Activated CD8-positive, alpha-beta memory T cell treated with anti-CD3 and anti-CD28 coated beads, Interleukin-2, amount 10 ng/mL, durations not matched to agents 7 days and 5 days (primary cell): Measurements from ENCODE around the gene PSMB10. TPM values are rescaled to one million over a fixed set of nuclear protein-coding genes. Genes with fewer than 3 reads are reported as not detected.

ENCODE experiments used
- ATAC-seq: fragments of 150-1000 bp; cut with Tn5 transposase; one replicate; pipeline ENCODE4 v1.10.0; 2021; ENCODE audit warnings: moderate library complexity
- CTCF ChIA-PET: fragments of 350-600 bp; sonication (Branson Sonifier 250); formaldehyde crosslinking; loops from one replicate; lab custom pipeline; 2021; ENCODE audit warnings: antibody characterized with exemption; lab: Charles Lee
- DNase-seq: peaks from one replicate; pipeline ENCODE4 v3.0.0-alpha.2; 2020
- H3K27ac Mint-ChIP-seq: one replicate; pipeline ENCODE4 v1.8.0; 2021; ENCODE audit warnings: mild to moderate bottlenecking, mixed read lengths
- H3K27me3 Mint-ChIP-seq: one replicate; pipeline ENCODE4 v1.8.0; 2021; ENCODE audit warnings: mixed read lengths
- H3K36me3 Mint-ChIP-seq: one replicate; pipeline ENCODE4 v1.8.0; 2021; ENCODE audit warnings: mild to moderate bottlenecking, mixed read lengths
- H3K4me1 Mint-ChIP-seq: one replicate; pipeline ENCODE4 v1.8.0; 2021; ENCODE audit warnings: mixed read lengths
- H3K4me3 Mint-ChIP-seq: one replicate; pipeline ENCODE4 v1.8.0; 2021; ENCODE audit warnings: mild to moderate bottlenecking, moderate library complexity, mixed read lengths
- H3K9me3 Mint-ChIP-seq: one replicate; pipeline ENCODE4 v1.8.0; 2022; ENCODE audit warnings: low read depth, mixed read lengths
- total RNA-seq, 2 experiments: library from RNA; stranded (reverse); gene quantifications; one replicate each; pipeline ENCODE4 v1.2.3, GENCODE V29; 2021

The PSMB10 gene
- total RNA-seq, 2 experiments from 2014 or later, result 250 to 296 TPM

DNA sequence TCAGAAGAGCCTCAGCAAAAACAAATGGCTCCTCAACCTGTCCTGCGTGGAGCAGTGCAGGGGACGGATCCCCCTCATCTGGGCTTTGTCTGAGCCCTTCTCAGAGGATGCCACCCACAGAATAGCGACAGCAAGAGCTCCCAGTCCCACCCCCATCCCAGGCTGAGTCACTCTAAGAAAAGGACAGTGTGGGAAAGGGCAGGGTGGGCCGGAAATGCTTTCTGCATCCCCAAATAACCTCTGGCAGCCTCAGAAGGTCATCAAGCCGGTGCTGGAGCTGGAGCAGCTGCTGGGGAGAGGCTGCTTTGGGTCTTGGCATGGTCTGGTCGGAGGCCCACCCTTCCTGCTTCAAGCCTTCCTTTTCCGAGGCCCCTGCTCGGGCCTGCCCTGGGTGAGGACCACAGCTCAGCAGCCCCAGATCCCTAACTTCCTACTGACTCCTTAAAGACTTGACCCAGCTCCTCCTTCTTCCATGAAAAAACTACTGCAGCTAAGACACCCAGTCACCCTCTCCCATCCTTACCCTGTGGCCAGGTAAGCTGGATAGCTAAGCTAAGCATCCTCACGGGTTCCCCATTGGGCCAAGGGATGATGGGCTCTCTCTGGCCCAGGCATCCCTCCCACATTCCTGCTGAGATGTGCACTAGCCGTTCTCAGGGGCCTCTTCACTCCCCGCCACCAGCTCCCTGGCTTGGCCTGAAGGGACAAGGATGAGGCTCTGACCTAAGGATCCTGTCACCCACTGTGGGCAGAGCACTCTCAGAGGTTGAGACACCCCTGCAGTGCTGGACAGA lies 23.1 kb upstream of the PSMB10 start:
- DNase-seq (no peak), ATAC-seq (no peak)
- Mint-ChIP-seq H3K27me3 (no peaks in the 10 kb centered on the region), H3K4me3 (no peak overlapping the region), H3K27ac (no peak overlapping the region), H3K36me3 (peaks cover 5% of the 10 kb centered on the region), H3K4me1 (no peaks in the 10 kb centered on the region), H3K9me3 (no peaks in the 10 kb centered on the region)
- CTCF ChIA-PET, result no interaction called here

DNA sequence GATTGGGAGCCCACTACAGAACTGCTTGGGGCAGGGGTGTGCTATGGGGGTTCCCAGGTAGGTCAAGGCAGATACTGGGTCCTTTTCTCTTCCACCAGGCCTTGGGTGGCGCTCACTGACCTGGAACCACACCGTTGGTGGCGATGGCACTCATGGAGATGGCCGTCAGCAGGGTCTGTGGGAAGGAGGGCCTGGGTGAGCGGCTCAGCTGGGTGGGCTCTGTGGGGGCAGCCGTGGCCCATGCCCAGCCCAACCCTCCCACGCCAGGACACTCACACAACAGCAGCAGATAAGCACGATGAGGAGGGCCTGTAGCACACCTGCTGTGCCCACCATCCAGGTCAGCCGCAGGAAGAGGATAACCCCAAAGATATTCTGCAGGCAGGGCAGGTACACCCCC lies 21.0 kb upstream of the PSMB10 start:
- ATAC-seq (no peak), DNase-seq (no peak)
- peaks cover 9% of the 10 kb centered on the region for H3K36me3 Mint-ChIP-seq
- no peak overlapping the region for H3K4me3 Mint-ChIP-seq
- H3K4me1 Mint-ChIP-seq, result no peaks in the 10 kb centered on the region
- no peak overlapping the region for H3K27ac Mint-ChIP-seq
- CTCF ChIA-PET, result no interaction called here
- no peaks in the 10 kb centered on the region for H3K9me3 Mint-ChIP-seq
- H3K27me3 Mint-ChIP-seq, result no peaks in the 10 kb centered on the region

DNA sequence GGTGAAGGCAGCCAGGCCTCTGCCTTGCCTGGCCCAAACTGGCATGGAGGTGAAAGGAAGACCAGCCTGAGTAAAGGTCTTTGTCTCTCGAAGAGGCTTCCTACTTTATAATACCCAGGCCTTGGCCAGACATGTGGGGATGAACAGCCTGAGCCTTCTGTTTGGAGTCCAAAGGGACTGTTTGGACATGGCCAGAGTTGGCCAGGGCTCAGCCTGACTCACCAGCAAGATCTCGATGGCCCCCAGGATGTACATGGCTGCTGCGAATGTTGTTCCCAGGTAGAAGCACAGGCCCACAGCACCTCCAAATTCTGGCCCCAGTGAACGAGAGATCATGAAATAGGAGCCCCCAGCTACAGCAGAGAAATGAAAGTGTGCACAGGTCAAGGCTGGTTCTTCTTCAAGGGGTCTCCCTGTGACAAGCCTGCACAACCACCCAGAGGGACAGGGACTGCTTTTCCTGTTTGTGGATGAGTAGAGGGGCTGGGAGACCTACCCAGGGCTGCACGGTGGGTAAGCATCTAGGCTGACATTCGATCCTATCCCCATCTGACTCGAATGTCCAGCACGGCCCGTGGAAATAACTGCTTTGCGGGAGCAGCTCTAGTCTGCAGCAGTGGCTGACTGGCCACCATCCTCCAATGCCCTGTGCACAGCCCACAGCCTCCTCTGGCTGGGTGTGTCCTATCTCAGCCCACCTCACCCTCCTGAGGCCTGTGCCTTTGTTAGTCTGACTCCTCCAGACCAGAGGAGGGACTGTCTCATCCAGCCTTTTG lies 18.0 kb upstream of the PSMB10 start:
- Mint-ChIP-seq H3K4me3 (no peak overlapping the region), H3K9me3 (no peaks in the 10 kb centered on the region), H3K4me1 (peaks cover 4% of the 10 kb centered on the region), H3K27me3 (no peaks in the 10 kb centered on the region), H3K36me3 (peaks cover 12% of the 10 kb centered on the region), H3K27ac (no peak overlapping the region)
- DNase-seq (no peak), ATAC-seq (no peak)
- CTCF ChIA-PET, result interaction anchor here (0.7 to 1.4 kb wide), 3 partner anchors 14 to 71 kb away, joined by 3 to 4 read pairs (median 3); no protein-coding TSS in a partner anchor

DNA sequence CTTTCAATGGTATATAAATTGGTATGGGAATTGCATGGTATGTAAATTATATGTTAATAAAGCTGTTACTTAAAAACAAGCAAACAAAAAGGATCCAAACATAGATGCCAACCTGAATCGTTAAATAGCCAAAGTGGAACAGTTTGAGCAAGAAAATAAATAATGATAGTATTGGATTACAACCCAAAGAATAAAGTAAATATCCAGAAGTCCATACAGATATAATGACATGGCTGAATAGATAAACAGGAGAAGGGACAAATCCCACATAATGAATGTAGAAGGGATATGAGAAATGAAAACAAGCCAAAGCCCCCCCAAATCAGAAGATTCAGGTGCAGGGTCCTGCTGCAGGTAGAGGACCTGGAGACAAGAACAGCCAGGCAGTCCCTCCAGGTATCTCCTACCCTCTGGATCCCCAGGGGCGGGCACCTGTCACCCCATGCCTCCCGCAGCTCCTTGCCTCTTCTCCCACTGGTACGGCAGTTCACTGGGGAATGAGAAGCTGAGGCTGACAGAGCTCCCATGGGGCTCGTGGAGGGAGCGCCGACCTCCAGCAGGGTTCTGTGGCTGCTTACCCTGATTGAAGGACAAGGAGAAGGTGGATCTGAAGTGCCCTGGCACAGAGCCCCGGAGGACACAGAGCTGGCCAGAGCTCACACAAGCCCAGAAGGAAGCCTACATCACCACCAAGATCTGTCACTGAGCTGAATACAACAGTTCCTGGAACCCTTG lies 17.2 kb upstream of the PSMB10 start:
- ATAC-seq (no peak), DNase-seq (no peak)
- no peak overlapping the region for H3K27ac Mint-ChIP-seq
- peaks cover 14% of the 10 kb centered on the region for H3K36me3 Mint-ChIP-seq
- no peaks in the 10 kb centered on the region for H3K9me3 Mint-ChIP-seq
- CTCF ChIA-PET, result interaction anchor here (0.7 to 1.4 kb wide), 4 partner anchors 13 to 87 kb away, joined by 3 to 4 read pairs (median 3); no protein-coding TSS in a partner anchor
- no peak overlapping the region for H3K4me3 Mint-ChIP-seq
- peaks cover 4% of the 10 kb centered on the region for H3K4me1 Mint-ChIP-seq
- no peaks in the 10 kb centered on the region for H3K27me3 Mint-ChIP-seq

DNA sequence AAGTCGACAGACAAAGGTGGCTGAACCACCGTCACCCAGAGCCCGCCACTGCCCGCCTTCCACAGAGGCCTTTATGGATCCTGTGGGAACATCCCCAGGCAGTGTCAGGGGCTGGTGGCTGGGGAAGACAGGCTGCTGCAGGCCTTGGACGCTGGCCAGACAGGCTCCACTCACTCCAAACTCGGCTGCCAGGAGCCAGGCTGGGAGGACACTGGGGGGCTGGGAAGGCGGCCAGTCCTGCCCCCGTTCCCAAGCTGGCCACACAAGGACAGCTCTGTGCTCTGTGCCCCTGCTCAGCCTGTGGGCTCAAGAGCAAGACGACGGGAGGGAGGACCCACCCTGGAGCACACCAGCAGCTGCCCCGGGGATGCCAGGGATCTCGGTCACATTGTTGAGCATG lies 14.8 kb upstream of the PSMB10 start:
- no peak for DNase-seq
- no peak overlapping the region for H3K4me3 Mint-ChIP-seq
- no peak for ATAC-seq
- no peaks in the 10 kb centered on the region for H3K27me3 Mint-ChIP-seq
- H3K36me3 Mint-ChIP-seq, result peaks cover 14% of the 10 kb centered on the region
- H3K9me3 Mint-ChIP-seq, result no peaks in the 10 kb centered on the region
- CTCF ChIA-PET, result interaction anchor here (1.2 kb wide), 1 partner anchor 9 kb away, joined by 3 read pairs; no protein-coding TSS in a partner anchor
- H3K27ac Mint-ChIP-seq, result no peak overlapping the region
- peaks cover 4% of the 10 kb centered on the region for H3K4me1 Mint-ChIP-seq

DNA sequence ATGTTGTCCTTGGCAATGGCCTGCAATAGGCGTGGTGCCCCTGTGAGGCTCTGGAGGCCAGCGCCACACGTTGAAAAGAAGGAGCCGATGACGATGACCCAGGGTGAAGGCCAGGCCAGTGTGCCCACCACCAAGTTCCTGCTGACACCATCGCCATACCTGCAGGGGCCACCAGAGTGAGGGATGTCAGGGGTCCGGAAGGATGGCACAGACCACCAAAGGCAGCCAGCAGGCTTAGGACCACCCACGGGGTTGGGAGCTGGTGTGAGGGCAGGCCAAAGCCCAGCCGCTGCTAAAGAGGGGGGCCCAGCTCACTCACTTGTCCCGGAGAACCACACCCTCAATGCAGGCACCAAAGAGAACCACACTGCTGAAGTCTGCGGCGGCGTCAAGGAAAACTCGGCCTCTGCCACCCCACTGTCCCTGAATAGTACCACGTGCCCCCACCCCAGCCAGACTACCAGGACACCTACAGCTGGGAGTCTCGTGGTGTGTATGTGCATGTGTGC lies 13.7 kb upstream of the PSMB10 start:
- H3K27ac Mint-ChIP-seq, result no peak overlapping the region
- no peaks in the 10 kb centered on the region for H3K27me3 Mint-ChIP-seq
- no peak for ATAC-seq
- H3K4me1 Mint-ChIP-seq, result peaks cover 4% of the 10 kb centered on the region
- no peak overlapping the region for H3K4me3 Mint-ChIP-seq
- H3K36me3 Mint-ChIP-seq, result peaks cover 18% of the 10 kb centered on the region
- H3K9me3 Mint-ChIP-seq, result no peaks in the 10 kb centered on the region
- CTCF ChIA-PET, result interaction anchor here (1.2 kb wide), 1 partner anchor 8 kb away, joined by 3 read pairs; no protein-coding TSS in a partner anchor
- DNase-seq, result no peak

DNA sequence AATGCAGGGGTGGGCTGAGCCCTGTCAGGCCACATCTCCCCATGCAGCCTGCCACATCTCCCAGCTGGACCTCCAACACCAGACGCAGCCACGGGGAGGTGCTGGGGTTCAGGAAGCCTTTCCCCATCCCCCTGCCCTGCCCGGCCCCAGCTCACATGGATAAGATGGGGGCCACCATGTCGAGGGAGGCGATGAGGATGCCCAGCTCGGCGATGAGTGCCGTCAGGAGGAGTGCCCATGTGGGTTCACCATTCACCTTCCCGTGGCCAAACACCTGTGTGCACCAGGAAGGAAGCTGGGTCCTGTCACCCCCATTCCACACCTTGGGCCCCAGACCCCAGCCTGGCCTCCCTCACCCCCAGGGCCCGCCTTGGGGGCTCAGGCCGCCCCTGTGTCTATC lies 13.0 kb upstream of the PSMB10 start:
- Mint-ChIP-seq H3K27ac (no peak overlapping the region), H3K27me3 (no peaks in the 10 kb centered on the region), H3K4me1 (peaks cover 4% of the 10 kb centered on the region), H3K4me3 (no peak overlapping the region), H3K9me3 (no peaks in the 10 kb centered on the region), H3K36me3 (peaks cover 23% of the 10 kb centered on the region)
- DNase-seq, result no peak
- CTCF ChIA-PET, result interaction anchor here (2.2 kb wide), 1 partner anchor 10 kb away, joined by 9 read pairs; no protein-coding TSS in a partner anchor
- no peak for ATAC-seq

DNA sequence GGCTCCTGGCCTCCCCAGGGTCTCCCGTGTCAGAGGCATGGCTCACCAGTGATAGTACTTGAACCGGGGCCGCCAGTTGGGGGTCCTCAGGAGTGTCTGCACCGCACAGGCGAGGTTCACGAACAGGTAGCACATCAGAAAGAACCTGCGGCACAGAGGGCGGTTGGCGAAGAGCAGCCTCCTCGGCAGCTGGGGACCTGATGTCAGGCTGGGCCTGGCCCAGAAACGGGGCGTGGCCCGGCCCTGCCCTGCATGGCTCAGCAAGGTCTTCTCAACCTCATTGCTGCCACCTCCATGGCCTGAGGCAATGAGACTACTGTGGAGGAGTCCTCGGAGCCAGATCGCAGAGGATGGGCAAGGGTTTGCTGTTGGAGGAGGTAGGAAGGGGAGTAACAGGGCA lies 11.4 kb upstream of the PSMB10 start:
- H3K27me3 Mint-ChIP-seq, result no peaks in the 10 kb centered on the region
- H3K4me3 Mint-ChIP-seq, result no peak overlapping the region
- H3K4me1 Mint-ChIP-seq, result peaks cover 4% of the 10 kb centered on the region
- peak overlapping the region; percentile 6 for H3K27ac Mint-ChIP-seq
- CTCF ChIA-PET, result interaction anchor here (1.5 to 2.2 kb wide), 3 partner anchors 8 to 131 kb away, joined by 4 to 9 read pairs (median 6); no protein-coding TSS in a partner anchor
- peaks cover 15% of the 10 kb centered on the region for H3K36me3 Mint-ChIP-seq
- DNase-seq (no peak), ATAC-seq (no peak)
- H3K9me3 Mint-ChIP-seq, result no peaks in the 10 kb centered on the region

DNA sequence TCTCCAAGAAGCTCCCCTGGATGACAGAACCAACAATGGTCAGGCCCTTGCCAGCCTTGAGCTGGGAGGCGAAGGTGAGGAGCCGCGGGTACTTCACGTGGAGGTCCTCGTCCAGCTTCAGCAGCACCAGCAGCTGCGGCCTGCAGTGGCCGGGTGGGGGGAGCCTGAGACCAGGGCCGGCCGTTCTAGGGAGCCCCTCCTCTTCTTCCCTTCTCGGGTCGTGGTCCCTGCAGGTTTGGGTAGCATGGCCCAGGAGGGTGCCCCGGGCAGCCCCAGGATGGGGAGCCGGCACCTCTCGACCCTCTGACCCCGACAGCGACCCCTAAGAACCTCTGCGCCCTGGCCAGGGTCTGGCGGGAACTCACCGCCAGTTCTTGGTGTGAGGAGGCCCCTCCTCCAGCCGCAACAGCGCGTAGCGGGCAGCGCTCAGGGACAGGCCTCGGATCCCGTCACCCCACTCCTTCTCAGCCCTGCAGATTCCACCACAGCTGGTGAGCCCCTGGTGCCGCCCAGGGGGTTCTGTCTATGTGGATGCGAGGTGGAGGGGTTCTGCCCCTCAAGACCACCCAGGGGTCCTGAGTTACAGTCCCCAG lies 10.4 kb upstream of the PSMB10 start:
- Mint-ChIP-seq H3K27me3 (no peaks in the 10 kb centered on the region), H3K9me3 (no peaks in the 10 kb centered on the region), H3K4me1 (peaks cover 4% of the 10 kb centered on the region), H3K36me3 (peaks cover 15% of the 10 kb centered on the region), H3K4me3 (no peak overlapping the region), H3K27ac (no peak overlapping the region)
- CTCF ChIA-PET, result interaction anchor here (1.2 to 2.2 kb wide), 3 partner anchors 64 to 131 kb away, joined by 3 to 6 read pairs (median 4); no protein-coding TSS in a partner anchor
- DNase-seq, result no peak
- no peak for ATAC-seq

DNA sequence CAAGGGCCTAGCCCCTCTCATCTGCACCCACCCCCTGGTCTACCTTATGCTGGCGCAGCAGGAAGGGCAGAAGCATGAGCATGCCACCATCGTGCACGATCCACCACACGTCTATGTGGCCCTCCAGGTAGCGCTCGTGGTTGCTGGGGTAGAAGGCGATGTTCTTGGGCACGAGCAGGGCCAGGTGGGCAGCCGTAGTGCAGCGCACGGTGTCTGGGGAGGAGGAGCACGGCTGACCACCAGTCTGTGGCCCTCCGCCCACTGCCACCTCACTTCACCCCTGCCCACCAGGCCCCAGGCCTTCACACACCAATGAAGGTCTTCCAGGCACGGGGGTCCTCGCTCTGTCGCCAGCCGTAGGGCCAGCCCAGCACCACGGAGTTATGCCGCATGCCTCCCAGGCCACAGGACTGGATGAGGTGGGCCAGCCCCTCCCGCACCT lies 9.5 kb upstream of the PSMB10 start:
- Mint-ChIP-seq H3K4me1 (peaks cover 10% of the 10 kb centered on the region), H3K27me3 (no peaks in the 10 kb centered on the region), H3K27ac (no peak overlapping the region), H3K36me3 (peaks cover 13% of the 10 kb centered on the region), H3K9me3 (no peaks in the 10 kb centered on the region), H3K4me3 (no peak overlapping the region)
- CTCF ChIA-PET, result interaction anchor here (1.2 kb wide), 1 partner anchor 95 kb away, joined by 3 read pairs; no protein-coding TSS in a partner anchor
- DNase-seq, result no peak
- no peak for ATAC-seq

DNA sequence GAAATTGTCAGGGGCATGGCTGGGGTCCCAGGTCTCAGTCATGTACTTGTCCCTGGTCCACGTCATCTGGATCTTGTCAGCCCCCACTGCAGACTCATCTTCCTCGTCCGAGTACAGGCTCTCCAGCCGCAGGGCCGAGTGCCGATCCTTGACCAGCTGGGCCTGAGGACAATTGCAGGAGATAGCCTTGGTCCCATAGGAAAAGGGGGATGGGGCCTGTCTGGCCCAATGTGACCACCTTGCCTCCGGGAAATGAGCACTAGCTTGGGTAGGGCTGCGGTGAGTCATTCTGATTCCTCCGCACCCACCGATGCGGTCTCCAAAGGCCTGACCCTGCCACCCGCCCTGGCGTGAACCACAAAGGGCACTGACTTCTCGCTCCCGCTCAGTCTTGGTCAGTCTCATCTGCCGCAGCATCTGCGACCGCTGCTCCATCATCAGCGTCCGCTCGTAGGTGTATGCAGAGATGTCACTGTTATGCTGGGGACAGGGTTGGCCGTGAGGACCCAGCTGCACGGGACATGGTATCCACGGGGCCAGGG lies 8.8 kb upstream of the PSMB10 start:
- H3K4me3 Mint-ChIP-seq, result no peak overlapping the region

More for the DNA sequence above, 8.8 kb upstream of the PSMB10 start:
- Mint-ChIP-seq H3K4me1 (peaks cover 13% of the 10 kb centered on the region), H3K9me3 (no peaks in the 10 kb centered on the region), H3K36me3 (peaks cover 13% of the 10 kb centered on the region), H3K27me3 (no peaks in the 10 kb centered on the region), H3K27ac (no peak overlapping the region)
- no peak for DNase-seq
- ATAC-seq, result no peak
- CTCF ChIA-PET, result interaction anchor here (0.5 to 1.7 kb wide), 2 partner anchors 10 to 281 kb away, joined by 4 to 6 read pairs; no protein-coding TSS in a partner anchor
